ENCODE measurements around the gene DPY30.
A peak's percentile ranks its signal among the peaks of the same experiment; 100 is the strongest.
"Not testable (repeated sequence)": the region's sequence is repeated elsewhere in the genome, so short reads cannot be mapped to it uniquely, and the experiment has no call there.

Gene DPY30

DNA sequence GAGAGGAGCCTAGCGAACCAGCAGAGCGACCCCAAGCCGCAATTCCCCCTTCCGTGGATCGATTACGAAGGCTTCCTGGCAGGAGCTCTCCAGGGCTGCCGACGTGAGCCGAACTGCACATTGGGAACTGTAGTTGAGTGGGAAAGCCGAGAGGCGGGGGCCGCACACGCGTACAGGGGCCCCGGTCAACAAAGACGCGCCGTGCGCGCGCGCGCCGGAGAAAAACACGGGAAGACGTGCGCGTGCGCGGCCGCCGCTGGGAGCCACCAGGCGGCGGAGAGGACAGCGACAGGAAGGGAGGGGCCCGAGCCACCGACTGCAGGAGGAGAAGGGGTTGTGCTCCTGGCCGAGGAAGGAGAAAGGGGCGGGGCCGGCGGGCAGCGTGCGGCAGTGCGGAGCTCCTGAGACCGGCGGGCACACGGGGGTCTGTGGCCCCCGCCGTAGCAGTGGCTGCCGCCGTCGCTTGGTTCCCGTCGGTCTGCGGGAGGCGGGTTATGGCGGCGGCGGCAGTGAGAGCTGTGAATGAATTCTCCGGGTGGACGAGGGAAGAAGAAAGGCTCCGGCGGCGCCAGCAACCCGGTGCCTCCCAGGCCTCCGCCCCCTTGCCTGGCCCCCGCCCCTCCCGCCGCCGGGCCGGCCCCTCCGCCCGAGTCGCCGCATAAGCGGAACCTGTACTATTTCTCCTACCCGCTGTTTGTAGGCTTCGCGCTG is 23.9 kb upstream of the DPY30 start, which contains the start of gene SPAST:
Gene SPAST, plus strand, starts transcription at position 247 of the 711 bp plus-strand sequence. Its CDS starts 276 bp downstream, at position 523.
- CTCF ChIA-PET: interaction anchor here (0.7 to 1.7 kb wide), 8 partner anchors 8 to 73 kb away, joined by 3 to 5 read pairs (median 3); no protein-coding TSS in a partner anchor
- POLR2A ChIA-PET: interaction anchor here (0.6 to 2.6 kb wide), 4 partner anchors 24 to 115 kb away, joined by 3 to 23 read pairs (median 8); partner anchors contain the start of genes DPY30 and SLC30A6
- TF ChIP-seq, protein P1, sequence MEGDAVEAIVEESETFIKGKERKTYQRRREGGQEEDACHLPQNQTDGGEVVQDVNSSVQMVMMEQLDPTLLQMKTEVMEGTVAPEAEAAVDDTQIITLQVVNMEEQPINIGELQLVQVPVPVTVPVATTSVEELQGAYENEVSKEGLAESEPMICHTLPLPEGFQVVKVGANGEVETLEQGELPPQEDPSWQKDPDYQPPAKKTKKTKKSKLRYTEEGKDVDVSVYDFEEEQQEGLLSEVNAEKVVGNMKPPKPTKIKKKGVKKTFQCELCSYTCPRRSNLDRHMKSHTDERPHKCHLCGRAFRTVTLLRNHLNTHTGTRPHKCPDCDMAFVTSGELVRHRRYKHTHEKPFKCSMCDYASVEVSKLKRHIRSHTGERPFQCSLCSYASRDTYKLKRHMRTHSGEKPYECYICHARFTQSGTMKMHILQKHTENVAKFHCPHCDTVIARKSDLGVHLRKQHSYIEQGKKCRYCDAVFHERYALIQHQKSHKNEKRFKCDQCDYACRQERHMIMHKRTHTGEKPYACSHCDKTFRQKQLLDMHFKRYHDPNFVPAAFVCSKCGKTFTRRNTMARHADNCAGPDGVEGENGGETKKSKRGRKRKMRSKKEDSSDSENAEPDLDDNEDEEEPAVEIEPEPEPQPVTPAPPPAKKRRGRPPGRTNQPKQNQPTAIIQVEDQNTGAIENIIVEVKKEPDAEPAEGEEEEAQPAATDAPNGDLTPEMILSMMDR (IDR thresholded peaks at IDR 0.05; ENCODE audit: insufficient read depth, low read length, missing control alignments): peak; percentile 76
- peak within 1 kb of the TSS; percentile 78 for H3K4me3 ChIP-seq (ENCODE audit: low read depth, low read length)
- peak; percentile 59 for DNase-seq (ENCODE audit: low read depth, low spot score)

DNA sequence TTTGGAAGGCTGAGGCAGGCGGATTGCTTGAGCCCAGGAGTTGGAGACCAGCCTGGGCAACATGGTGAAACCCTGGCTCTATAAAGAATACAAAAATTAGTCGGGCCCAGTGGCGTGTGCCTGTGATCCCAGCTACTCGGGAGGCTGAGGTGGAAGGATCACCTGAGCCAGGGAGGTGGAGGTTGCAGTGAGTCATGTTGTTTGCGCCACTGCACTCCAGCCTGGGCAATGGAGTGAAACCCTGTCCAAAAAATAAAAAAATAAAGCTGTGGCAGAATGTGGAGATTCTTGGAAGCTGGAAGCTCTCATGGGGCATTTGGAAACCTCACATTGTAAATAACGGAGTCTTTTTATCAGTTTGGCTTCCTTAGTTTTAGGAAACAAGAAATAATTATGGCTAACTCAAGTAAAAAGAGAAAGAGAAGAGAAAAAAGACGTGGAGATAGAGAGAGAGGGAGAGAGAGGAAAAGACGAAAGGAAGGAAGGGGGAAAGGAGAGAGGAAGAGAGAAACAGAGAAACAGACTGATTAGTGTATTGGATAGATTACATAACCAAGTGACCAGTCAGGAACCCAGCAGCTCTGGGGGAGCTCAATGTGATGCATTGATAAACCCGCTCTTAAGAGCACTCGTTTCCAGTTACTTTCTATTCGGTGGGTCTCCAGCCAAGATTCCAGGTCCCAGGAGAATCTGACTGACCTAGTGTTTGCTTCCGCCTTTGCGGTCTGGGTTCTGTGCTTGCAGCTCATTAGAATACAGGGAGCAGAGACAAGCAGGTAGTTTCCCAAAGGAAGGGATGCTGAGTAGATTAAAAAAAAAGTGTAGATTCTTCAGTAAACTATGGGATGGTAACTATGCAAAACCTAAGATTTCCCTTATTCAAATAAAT is 22.6 kb upstream of the DPY30 start:
- CTCF ChIA-PET: interaction anchor here (0.7 to 1.7 kb wide), 4 partner anchors 37 to 59 kb away, joined by 3 read pairs; no protein-coding TSS in a partner anchor

DNA sequence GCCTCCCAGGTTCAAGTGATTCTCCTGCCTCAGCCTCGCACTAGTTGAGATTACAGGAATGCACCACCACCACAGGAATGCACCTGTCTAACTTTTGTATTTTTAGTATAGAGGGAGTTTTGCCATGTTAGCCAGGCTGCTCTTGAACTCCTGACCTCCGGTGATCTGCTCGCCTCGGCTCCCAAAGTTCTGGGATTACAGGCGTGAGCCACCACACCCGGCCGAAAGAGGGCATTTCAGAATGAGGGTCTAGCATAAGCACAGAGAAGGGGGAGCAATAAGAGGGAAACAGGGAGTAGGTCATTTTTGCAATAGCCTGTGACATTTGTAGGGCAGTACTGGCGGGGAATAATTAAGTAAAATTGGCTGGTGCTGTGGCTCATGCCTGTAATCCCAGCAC is 21.8 kb upstream of the DPY30 start:
- POLR2A ChIA-PET: interaction anchor here (2.6 kb wide), 1 partner anchor 22 kb away, joined by 23 read pairs; the partner anchor contains the start of gene DPY30
- no peak for DNase-seq (ENCODE audit: low read depth, low spot score)
- H3K4me3 ChIP-seq (ENCODE audit: low read depth, low read length): no peak overlapping the region
- CTCF ChIA-PET: no interaction called here
- TF ChIP-seq, protein P1 (IDR thresholded peaks at IDR 0.05; ENCODE audit: insufficient read depth, low read length, missing control alignments): no peak

More for the DNA sequence above, 22.6 kb upstream of the DPY30 start:
- TF ChIP-seq, protein P1 (IDR thresholded peaks at IDR 0.05; ENCODE audit: insufficient read depth, low read length, missing control alignments): no peak
- no peak for DNase-seq (ENCODE audit: low read depth, low spot score)
- POLR2A ChIA-PET: interaction anchor here (1.8 to 2.6 kb wide), 2 partner anchors 22 to 103 kb away, joined by 11 to 23 read pairs; partner anchors contain the start of genes DPY30 and SLC30A6
- H3K4me3 ChIP-seq (ENCODE audit: low read depth, low read length): peak overlapping the region; percentile 78

DNA sequence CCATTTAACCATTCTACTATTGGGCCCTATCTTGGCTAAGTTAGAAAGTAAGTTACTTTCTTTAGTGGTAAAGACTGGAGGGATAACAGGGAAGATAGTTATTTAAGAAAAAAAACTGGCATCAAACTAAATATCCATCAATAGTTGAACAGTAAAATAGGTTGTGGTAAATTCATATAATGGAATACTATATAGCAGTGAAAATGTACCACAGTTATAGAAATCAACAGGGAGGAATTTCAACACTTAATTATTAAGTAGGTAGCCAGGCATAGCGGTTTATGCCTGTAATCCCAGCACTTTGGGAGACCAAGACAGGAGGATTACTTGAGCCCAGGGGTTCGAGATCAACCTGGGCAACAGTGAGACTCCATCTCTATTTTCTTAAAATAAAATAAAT is 20.7 kb upstream of the DPY30 start:
- POLR2A ChIA-PET: interaction anchor here (0.6 kb wide), 1 partner anchor 61 kb away, joined by 4 read pairs; no protein-coding TSS in a partner anchor
- no peak for DNase-seq (ENCODE audit: low read depth, low spot score)
- CTCF ChIA-PET: no interaction called here
- TF ChIP-seq, protein P1 (IDR thresholded peaks at IDR 0.05; ENCODE audit: insufficient read depth, low read length, missing control alignments): no peak
- no peak overlapping the region for H3K4me3 ChIP-seq (ENCODE audit: low read depth, low read length)

DNA sequence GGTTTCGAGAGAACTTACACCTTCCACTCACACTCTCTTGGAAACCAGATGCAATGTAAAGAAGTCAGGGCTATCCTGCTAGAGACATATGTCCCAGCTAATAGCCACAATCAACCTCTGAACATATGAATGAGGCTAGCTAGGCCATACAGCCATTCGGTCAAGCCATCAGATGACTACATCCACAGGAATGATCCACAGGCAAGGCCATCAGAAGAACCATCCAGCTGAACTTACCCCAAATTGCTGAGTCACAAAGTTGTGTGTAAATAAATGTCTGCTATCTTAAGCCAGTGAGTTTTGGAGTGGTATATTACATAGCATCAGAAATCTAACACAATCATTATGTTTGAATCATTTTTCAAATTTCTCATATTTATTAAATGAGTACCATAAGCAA is 18.5 kb upstream of the DPY30 start:
- ChIA-PET POLR2A (no interaction called here), CTCF (interaction anchor here (1.0 to 1.2 kb wide), 2 partner anchors 18 to 21 kb away, joined by 3 read pairs; no protein-coding TSS in a partner anchor)
- DNase-seq (ENCODE audit: low read depth, low spot score): no peak
- TF ChIP-seq, protein P1 (IDR thresholded peaks at IDR 0.05; ENCODE audit: insufficient read depth, low read length, missing control alignments): no peak
- no peak overlapping the region for H3K4me3 ChIP-seq (ENCODE audit: low read depth, low read length)

DNA sequence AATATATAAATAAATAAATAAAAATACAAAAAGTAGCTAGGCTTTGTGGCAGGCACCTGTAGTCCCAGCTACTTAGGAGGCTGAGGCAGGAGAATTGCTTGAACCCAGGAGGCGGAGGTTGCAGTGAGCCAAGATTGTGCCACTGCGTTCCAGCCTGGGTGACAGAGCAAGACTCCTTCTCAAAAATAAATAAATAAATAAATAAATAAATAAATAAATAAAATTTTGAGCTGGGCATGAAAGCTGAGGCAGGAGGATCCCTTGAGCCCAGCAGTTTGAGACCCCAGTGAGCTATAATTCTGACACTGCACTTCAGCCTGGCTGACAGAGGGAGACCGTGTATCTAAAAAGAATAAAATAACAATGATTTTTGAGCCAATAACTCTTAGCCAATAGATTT is 15.0 kb upstream of the DPY30 start:
- H3K4me3 ChIP-seq (ENCODE audit: low read depth, low read length); DNase-seq (ENCODE audit: low read depth, low spot score); CTCF ChIA-PET: not testable (repeated sequence)
- POLR2A ChIA-PET: interaction anchor here (0.6 kb wide), 1 partner anchor 21 kb away, joined by 3 read pairs; no protein-coding TSS in a partner anchor

Data from AG04449 (cell line).